HG02852 (cell line): ENCODE results near the gene RIN1.

Experiments used
- ATAC-seq: cut with Tn5 transposase; IDR thresholded peaks from one replicate; pipeline ENCODE4 v1.9.1; 2021; ENCODE audit warnings: mild to moderate bottlenecking, moderate library complexity; ENCODE audit not compliant: unreplicated experiment

Gene RIN1

DNA sequence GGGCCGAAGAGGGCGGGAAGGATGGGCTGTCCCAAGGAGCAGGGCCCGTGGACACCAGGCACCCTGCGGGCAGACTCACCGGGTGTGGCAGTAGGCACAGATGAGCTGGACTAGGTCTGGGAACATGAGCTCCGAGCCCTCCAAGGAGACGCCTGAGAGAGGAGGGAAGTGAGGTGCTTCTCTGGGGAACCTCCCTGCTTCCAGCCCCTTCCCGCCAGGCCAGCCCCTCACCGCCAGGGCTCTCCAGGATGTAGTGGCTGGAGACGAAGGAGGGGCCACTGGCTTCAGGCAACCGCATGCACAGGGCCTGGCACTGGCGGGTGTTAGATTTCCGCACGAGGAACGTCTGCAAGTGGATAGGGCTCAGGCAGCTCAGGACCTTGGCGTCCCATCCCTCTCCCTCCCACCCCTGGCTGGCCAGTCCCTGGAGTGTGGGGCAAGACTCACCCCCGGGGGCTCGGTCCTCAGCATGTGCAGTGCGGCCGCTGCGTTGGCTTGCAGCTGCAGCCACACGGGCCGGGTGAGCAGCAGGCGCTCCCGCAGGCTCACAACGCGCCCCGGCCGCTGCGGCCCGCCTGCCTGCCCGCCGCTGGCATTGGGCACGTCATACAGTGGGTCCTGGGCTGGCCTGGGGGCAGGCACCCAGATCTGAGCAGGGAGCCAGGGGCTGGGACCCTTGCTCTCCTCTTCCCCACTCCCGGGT, 552 bp downstream of the RIN1 start:
- ATAC-seq = no peak

DNA sequence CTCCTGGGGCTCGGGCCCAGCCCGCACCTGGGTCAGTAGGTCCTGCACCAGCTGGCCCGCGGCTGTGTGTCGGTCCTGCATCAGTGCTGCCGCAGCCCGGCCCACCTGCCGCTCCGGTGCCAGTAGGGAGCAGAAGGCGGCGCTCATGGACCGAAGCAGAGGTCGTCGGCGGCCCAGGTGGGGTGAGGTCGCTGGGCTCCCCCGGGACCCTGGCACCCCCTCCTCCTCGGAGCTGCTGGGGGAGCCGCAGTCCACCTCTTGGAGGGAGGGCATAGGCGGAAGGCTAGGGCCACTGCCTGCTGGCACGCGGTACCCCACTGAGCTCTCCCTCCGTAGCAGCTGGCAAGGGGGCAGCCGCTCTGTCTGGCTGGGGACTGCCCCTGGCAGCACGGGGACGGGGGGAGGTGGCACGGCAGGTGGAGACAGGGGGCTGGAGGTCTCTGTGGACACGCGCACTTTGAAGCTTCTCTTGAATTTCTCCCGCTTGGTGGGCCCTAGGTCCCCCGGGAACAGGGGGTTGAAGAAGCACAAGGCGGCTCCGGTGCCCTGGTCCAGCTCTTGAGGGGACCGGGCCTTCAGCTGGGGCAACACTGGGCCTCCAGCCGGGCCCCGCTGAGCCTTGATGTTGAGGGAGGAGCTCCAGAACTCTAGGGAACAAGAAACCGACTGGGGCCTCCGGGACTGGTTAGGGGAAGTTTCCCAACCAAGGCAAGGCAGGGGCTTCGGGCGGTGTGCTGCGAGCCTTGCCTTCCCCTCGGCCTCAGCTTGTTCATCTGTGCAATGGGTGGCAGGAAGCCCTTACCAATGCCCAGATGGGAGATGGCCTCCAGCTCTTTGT, 1.4 kb downstream of the RIN1 start:
- ATAC-seq = no peak

DNA sequence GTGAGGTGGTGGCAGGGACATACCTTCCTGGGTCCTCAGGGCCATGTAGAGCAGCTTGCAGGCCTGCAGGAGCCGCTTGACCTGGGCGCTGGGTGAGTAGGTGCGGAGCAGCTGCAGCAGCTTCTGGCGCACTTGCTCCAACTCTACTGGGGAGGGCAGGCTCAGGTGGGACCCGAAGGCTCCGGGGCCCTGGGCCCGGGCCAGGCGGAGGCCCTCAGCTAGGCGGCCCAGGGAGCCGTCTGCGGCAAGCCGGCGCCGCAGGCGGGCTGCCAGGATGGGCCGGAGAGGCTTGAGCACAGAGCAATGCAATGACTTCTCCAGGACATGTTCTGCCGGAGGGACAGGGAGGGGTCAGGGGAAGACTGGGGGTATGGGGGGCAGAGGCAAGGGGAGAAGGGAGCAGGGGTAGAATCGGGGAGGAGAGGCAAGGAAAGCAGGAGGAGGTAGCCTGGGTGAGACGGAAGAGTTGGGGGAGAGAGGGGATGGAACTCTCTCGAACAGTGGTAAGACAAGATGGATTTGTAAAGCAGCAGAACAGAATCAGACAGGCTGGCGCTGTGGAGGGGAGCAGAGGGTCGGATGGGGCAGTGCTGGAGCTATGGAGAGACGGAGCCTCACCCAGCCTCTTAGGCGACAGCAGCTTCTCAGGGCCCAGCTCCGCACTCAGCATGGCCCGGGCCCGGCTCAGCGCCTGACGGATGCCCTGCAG, 2.2 kb downstream of the RIN1 start:
- no peak for ATAC-seq

DNA sequence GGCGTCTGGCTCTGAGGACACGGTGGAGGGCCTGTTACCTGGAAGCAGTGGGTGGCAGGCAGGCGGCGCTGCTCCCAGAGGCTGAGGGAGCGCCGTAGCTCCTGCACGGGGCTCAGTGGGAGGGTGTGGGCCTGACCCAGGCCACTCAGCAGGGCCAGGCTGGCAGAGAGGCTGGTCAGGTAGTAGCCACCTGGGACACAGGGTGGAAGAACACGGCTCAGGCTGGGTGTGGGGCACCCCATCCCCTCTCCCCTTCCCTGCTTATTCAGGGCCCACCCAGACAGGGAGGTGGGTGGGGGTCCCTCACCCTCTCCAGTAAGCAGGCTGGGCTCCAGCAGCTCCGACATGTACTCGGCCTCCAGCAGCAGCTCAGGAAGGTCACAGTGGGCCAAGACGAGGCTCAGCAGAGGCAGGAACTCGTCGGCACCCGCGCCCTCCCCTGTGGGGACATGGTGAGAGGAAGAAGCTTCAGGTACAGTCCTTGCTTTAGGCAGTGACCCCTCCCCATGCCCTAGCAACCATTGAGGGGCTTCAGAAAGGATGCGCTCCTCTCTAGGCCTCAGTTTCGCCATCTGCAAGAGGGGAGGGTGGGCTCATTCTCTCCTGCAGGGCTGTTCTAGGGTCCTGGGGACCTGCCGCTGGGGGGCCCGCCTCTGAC, 2.9 kb downstream of the RIN1 start:
- no peak for ATAC-seq

DNA sequence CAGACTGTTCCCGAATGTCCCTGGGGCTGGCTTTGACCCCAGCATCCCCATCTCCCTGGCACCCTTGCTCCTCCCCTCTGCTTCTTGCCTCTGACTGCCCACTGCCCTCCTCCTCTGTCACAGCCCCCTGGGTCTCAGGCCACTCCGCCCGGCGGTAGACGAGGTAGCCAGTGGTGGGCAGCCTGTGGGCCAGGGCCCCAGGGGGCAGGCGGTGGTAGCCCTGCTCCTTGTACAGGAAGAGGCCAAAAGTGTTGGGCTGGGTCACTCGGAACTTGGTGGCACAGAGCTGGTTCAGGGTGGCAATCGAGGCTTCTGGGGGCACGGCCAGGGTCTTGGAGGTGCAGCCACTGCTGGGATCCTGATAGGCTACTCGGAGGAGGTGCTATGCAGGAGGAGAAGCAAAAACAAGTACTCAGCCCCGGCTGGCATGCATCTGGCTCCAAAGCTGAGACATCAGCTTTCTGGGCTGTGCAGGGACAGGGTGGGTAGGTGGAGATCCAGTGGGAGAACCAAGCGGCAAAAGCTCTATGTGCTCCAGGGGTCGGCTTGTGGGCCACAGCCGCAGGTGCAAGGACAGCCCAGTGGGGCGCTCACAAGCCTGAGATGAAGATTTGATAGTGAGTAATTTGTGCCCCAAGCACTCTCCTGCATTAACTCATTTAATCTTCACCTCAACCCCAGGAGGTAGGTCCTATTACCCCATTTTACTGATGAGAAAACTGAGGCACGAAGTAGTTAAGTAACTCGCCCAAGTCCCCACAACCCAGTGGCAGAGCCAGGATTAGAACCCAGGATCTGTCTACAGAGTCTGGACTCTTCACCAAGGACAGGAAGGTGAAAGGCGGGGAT, 3.6 kb downstream of the RIN1 start:
- ATAC-seq = no peak

DNA sequence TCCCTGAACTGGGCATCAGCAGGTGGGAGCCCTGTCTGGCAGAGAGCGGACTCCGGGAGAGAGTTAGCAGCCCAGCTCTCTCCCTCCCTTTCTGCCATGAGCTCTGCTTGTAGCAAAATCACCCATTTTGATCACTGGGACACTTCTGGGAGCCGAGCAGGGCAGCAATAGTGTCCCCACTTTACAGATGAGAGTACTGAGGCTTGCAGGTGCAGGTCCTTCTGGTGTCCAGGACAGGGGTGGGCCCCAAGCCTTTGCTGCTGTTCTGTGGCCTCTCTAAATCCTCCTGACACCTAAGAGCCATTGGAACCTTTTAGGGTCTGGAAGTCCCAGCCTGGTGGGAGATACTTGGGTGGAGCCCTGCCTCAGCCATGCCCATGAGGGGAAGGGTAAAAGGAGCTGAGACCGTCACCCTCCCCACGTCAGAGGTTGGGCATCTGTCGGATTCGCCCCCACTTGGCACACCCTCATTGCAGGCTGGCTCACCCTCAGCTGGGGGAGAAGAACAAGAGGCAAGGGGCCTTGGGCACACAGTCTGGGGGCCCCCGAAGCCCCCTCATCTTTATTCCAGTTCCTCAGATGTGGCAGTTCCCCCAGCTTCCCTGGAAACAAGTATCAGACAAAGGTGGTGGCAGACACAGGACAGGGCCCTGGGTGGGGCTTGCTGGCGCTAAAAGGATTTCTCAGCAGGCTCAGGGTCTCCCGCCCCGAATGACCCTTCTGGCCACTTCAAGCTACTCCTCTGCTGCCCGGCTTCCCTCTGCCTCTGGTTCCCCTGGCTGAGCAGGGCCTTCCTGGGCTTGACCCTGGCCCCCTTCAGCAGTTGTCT, 4.5 kb downstream of the RIN1 start:
- ATAC-seq = no peak

DNA sequence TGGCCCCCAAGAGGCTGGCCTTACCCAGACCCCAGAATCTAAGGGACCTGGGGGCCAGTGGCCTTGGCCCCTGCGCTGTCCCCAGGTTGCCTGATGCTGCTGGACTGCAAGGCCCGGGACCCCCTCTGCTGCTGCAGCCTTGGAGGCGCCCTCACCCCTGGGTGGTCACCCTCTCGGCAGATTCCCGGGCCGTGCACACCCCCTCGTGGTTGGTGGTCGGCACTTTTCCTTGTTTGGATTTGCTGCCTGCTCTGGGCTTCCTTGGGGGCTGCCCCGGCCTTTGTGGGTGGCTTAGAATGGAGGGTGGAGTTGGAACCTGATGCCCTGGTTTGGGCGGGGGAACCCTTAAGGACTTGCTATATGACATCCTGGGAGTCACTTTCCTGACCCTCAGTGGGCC, 5.3 kb downstream of the RIN1 start:
- no peak for ATAC-seq

DNA sequence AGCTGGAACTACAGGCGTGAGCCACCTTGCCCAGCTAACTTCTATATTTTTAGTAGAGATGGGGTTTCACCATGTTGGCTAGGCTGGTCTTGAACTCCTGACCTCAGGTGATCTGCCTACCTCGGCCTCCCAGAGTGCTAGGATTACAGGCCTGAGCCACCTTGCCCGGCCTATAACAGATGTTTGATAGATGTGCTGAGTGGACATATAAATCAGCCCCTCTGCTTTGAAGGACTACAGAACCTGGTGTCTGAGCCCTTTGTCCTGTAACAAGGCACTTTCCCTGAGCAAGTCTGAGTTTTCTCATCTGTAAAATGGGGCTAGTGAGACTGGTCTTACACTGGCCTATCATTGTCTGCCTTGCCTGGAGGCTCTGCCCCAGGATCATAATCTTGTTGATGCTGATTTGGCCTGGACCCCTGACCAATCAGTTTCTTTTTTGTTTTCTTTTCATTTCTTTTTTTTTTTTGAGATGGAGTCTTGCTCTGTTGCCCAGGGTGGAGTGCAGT, 7.0 kb downstream of the RIN1 start:
- no peak for ATAC-seq

DNA sequence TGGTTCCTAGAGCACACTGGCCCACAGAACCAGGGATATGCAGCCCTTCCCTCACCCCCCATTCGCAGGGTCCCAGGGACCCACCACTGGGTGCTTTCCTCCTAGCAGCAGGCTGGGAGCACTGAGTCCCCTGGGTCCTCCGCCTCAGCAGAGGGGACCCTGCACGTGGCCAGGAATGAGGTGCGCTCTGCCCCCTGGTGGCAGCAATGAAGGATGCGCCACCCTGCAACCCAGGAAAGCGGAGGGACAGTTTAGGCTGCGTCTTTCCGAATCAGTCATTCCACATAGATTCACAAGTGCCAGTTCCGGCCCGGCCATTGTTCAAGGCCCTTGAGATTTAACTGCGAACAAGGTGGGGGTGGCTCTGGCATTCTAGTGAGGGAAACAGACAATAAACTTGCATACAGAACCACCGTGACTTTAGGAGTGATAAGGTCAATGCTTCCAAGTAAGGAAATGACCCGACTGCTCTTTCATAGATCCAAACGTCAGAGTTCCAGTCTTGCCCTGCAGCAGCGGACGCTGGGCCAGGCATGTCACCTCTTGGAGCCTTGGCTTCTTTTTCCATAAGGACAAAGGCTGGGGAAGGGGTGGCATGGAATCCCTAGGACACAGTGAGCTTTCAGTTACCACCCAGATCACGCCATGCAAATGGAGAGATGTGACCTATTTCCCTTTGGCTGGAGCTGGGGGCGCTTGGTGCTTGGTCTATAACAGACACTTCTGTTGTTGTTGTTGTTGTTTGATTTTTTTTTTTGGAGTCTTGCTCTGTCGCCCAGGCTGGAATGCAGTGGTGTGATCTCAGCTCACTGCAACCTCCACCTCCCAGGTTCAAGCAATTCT, 7.7 kb downstream of the RIN1 start:
- ATAC-seq = no peak

DNA sequence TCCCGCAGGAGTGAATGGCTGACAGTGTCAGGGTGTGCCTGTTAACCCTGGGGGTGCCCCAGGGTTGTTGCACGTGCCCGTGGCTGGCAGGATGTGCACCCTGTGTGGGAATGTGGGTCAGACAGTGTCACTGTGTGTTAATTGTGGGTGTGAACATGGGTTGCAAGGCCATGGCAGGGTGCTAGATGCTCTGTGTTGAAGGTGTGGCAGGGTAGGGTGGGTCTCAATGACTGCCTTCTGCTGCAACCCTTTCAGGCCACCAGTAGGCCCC, 8.3 kb downstream of the RIN1 start:
- no peak for ATAC-seq

DNA sequence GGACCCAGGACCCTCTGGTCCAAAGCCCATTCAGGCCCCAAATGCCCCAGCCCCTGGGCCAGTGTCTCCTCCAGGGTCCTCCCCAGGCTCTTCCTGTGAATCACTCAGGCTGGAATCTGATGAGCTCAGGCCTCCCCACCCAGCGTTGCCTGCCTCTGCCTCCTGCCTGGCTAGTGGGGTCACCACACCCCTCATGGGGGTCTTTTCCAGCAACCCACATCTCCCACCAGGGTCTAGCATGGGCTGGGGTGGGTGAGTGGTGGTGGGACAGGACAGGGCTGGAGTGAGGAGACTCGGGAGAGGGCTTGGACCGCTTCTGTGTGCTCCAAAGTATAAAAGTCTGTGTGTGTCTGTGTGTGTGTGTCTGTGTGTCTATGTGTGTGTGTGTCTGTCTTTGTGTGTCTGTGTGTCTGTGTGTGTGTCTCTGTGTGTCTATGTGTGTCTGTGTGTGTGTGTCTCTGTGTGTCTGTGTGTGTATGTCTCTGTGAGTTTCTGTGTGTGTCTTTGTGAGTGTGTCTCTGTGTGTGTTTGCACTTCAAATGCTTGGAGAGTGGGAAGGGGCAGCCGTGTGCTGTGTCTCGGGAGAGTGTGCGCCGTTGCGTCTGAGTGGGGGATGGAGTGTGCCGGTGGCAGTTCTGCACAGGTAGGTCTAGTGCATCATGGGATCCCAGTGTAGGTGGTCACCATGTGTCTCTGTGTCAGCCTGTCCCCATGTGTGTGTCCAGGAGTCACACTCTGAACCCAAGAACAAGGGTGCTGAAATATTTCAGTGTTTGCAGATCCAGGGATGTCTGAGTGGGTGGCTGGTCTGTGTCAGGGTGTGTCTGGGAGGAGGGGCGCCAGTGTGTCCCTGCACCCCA, 8.8 kb downstream of the RIN1 start:
- ATAC-seq = no peak

DNA sequence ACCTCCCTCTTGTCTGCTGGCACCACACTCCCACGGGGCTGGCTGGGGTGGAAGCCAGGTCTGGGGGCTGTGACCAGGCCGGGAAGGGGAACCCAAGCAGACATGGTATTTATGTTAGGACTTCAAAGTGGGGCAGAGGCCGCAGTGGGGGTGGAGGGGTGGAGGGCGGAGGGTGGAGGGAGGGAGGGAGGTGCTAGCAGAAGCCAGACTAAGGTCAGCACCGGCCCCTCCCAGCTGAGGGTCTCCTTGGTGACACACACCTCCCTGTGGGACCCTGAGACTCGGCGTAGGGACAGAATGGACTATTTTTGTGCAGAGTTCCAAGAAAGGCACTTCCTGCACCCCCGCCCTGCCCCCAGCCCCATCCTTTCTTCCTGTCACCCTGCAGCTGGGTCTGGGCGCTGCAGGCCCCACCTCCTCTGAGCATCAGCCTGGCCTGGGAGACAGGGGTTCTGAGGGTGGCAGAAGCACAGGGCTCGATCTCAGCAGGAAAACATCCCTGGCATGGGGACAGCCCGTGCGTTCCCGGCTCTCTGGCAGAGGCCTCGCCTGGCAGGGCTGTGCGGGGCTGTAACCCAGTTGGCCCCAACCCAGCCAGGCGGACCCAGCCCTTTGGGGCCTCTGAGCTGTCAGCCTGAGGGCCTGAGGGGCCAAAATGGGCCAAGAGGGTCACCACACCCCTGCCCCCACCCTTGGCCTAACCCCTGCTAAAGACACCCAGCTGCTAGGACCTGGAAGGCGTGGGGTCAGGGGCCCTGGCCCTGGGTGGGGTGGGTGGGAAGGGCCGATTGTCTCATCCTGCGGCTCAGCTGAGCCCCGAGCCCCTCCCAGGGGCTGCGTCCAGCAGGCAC, 9.7 kb downstream of the RIN1 start:
- no peak for ATAC-seq

DNA sequence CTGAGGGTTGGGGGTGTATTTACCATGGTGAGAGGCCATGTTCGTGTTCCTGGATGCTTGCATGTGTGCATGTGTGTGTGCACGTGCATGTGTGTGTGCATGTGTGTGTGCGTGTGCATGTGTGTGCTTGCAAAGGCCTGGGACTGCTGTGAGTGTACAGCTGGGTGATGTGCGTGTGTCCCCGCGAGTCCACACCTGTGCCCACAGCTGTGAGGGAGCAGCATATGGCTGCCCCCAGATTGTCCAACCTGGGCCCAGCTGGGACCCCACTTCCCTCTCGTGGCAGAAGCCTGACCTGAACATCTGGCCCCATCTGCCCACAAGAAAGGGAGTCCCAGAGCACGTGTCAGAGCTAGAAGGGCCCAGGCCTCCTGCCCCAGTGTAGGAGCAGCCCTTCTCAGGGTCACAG, 11.0 kb downstream of the RIN1 start:
- ATAC-seq = no peak

DNA sequence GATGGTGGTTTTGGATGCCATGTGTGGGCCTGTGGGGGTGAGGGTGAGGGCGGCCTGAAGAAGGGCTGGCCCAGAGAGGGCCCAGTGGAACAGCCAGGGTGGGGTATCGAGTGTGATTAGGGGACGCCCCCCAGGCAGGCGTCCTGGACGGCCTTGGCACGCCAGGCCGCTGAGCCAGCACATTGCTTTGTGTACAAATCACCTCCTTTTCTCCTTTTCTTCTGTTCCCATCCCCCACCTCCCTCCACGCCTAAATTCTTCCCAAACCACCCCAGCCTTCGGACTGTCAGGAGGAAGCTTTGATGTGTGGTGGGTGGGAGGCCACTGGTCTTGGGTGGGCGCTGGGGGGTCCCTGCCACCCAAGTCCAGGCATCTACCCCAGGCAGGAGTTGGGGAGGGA, 11.6 kb downstream of the RIN1 start:
- no peak for ATAC-seq

DNA sequence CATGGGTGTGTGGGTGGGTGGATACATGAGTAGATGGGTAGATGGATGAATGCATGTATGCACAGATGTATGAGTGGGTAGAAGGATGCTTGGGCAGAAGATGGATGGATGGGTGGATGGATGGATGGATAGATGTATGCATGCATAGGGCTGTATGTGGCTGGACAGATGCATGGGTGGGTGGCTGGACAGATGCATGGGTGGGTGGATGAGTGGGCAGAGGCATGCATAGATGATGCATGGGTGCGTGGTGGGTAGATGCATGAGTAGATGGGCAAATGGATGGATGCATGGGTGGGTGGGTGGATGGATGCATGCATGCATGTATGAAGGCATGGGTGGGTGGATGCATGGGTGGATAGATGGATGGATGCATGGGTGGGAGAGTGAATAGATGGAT, 12.6 kb downstream of the RIN1 start:
- ATAC-seq = no peak

DNA sequence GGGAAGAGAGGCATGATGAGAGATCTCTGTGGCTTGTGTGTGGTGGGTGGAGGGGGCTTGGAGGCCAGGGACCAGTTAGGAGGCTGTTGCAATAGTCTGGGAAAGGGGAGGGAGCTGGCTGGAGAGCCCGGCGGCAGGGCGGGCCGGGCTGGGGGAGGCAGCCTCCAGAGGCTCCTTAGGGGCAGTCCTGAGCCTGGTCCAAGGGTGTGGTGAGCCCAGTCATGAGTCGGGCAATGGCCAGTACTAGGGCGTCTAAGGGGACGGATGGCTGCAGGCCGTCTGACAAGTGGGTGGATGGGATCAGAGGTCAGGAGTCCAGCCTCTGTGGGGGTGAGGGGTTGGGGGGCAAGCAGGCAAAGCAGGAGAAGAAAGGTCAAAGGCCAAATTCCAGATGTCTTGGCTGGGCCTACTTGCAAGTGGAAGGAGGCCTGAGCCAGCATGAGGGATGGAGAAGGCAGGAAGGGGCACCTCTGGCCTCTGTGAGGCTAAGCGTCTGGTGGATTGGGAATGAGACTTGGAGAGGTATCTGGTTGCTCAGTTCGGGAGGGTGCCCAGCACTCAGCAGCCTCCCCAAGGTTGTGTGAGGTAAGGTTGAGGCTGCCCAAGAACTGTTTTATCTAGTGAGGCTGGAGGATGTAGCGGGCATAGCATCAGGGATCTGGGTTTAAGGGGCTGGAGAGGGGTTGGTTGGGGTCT, 13.4 kb downstream of the RIN1 start:
- ATAC-seq = no peak
